Uterus (tissue), 4 donors: ENCODE measurements around the gene PRKG1. TPM values are rescaled to one million over a fixed set of nuclear protein-coding genes. Genes with fewer than 3 reads are reported as not detected.
"Not testable (repeated sequence)": the region's sequence is repeated elsewhere in the genome, so short reads cannot be mapped to it uniquely, and the experiment has no call there.

Source experiments
- DNase-seq, 2 donors: peaks; one replicate each; pipeline ENCODE4 v3.0.0-alpha.2; 2019 to 2020
- H3K27ac ChIP-seq, 2 donors: fragments of 200-600 bp; sonication (generic); 1 replicate in 1 of 2; 2 replicates in 1 of 2; pipeline ENCODE4 v1.5.1; 2016 to 2018
- H3K27me3 ChIP-seq, 2 donors: fragments of 200-600 bp; sonication (generic); one replicate each; pipeline ENCODE4 v1.5.1; 2018 to 2019; ENCODE audit warnings: control low read depth in 1 of 2
- H3K36me3 ChIP-seq, 2 donors: fragments of 200-600 bp; sonication (generic); one replicate each; pipeline ENCODE4 v1.5.1; 2019; ENCODE audit warnings: control low read depth in 1 of 2
- H3K4me1 ChIP-seq, 2 donors: fragments of 200-600 bp; sonication (generic); one replicate each; pipeline ENCODE4 v1.5.1; 2018 to 2019; ENCODE audit warnings: control low read depth in 1 of 2
- H3K4me3 ChIP-seq, 2 donors: fragments of 200-600 bp; sonication (generic); 1 replicate in 1 of 2; 2 replicates in 1 of 2; pipeline ENCODE4 v1.5.1; 2018 to 2019; ENCODE audit warnings: mild to moderate bottlenecking in 1 of 2
- H3K9me3 ChIP-seq, 2 donors: fragments of 200-600 bp; sonication (generic); one replicate each; pipeline ENCODE4 v1.5.1; 2019; ENCODE audit warnings: control low read depth in 1 of 2
- POLR2A ChIP-seq, 2 donors: fragments of 450-650 bp; IDR thresholded peaks; one replicate each; pipeline ENCODE4 v1.6.1; 2016; ENCODE audit warnings: antibody characterized with exemption in 2 of 2, mild to moderate bottlenecking in 1 of 2, moderate library complexity in 1 of 2
- intact Hi-C: fragments of 100-400 bp; cut with DNase I; formaldehyde crosslinking; loops from one replicate; pipeline ENCODE4 v1.15.1; 2023; ENCODE audit warnings: low total_unique reads
- total RNA-seq, 4 donors: library from RNA; depleted of rRNA in 3 of 4; stranded (reverse); fragments of >200 nt in 3 of 4; gene quantifications; one replicate each; pipeline versions ENCODE4 v1.1.0 to v1.2.4, GENCODE V29; 2014 to 2023
- TF ChIP-seq, protein P1 (sequence below), 4 experiments: fragments of 200-600 bp in 2 of 4; fragments of 450-650 bp in 2 of 4; sonication (generic) in 2 of 4; IDR thresholded peaks; one replicate each; pipeline ENCODE4 v1.5.1; 2016 to 2019; ENCODE audit warnings: antibody characterized with exemption in 4 of 4, mild to moderate bottlenecking in 2 of 4, moderate library complexity in 1 of 4
- donor health status: DM: yes; HTN: yes; CAD: no.

The PRKG1 gene
- total RNA-seq, 4 donors from 2014 or later = 32.4 to 136 (median 69.6) TPM

DNA sequence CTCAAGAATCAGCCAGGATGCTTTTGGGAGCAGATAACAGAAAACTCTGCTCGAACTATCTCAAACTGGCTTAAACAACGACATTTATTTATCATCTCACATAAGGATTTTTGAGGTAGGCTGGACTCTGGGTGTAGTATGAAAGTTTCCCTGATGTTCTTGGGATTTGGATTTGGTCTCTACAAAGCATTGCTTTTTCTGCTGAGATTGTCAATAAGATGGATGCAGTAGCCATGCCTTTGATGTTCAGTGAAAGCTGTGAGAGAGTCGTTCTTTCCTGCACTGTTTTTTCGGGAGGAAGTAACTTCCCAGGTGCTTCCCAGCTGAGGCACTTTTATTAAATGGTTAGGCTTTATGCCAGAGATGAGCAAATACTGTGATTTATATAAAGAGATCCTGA, 181.1 kb downstream of the PRKG1 start:
- Histone ChIP-seq H3K27me3 (no peaks in the 10 kb centered on the region), H3K36me3 (no peaks in the 10 kb centered on the region), H3K4me1 (no peaks in the 10 kb centered on the region), H3K27ac (peak overlapping the region in 1 of 2 donors; percentile 21), H3K4me3 (no peak overlapping the region), H3K9me3 (no peaks in the 10 kb centered on the region)
- TF ChIP-seq, protein P1, sequence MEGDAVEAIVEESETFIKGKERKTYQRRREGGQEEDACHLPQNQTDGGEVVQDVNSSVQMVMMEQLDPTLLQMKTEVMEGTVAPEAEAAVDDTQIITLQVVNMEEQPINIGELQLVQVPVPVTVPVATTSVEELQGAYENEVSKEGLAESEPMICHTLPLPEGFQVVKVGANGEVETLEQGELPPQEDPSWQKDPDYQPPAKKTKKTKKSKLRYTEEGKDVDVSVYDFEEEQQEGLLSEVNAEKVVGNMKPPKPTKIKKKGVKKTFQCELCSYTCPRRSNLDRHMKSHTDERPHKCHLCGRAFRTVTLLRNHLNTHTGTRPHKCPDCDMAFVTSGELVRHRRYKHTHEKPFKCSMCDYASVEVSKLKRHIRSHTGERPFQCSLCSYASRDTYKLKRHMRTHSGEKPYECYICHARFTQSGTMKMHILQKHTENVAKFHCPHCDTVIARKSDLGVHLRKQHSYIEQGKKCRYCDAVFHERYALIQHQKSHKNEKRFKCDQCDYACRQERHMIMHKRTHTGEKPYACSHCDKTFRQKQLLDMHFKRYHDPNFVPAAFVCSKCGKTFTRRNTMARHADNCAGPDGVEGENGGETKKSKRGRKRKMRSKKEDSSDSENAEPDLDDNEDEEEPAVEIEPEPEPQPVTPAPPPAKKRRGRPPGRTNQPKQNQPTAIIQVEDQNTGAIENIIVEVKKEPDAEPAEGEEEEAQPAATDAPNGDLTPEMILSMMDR (IDR thresholded peaks at IDR 0.05) = no peak
- no peak for TF ChIP-seq POLR2A (IDR thresholded peaks at IDR 0.05)
- no peak for DNase-seq
- intact Hi-C loops = no loop called here

DNA sequence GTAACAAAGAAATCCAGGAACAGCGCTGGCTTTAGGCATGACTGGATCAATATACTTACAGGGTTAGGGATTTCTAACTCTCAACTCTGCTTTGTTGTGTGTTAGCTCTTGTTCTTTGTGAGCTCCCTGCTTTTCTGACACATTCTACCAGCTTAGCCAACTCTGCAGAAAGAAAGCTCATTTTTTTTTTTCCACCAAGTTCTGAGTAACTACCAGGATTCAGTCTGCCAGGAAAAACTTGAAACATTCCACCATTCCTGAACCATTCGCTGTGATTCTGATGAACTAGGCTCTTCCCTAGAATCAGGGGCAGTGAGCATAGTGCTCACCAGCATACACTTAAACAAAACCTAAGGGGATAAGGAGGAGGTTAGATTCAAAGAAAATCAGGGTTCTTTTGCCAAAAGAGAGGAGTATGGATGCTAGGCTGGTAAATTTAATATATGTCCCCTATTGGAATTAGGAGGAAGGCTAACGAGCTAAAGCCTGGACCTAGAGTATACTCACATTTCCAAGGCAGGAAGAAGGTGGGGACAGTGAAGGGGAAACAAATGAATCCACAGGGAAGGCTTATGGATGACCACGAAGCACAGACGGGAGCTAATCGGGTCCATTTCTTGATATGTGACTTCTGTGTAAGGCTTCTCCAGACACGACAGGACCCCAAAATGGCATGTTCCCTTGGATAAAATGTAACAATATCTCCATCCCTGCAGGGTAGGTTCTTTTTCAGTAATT, 183.4 kb downstream of the PRKG1 start:
- intact Hi-C loops = no loop called here
- no peaks in the 10 kb centered on the region for H3K27me3 ChIP-seq
- no peaks in the 10 kb centered on the region for H3K36me3 ChIP-seq
- no peak overlapping the region for H3K4me3 ChIP-seq
- H3K9me3 ChIP-seq = no peaks in the 10 kb centered on the region
- H3K27ac ChIP-seq = peak overlapping the region in 1 of 2 donors; percentile 18
- no peak for DNase-seq
- TF ChIP-seq, protein P1 (IDR thresholded peaks at IDR 0.05) = no peak
- TF ChIP-seq POLR2A (IDR thresholded peaks at IDR 0.05) = no peak
- no peaks in the 10 kb centered on the region for H3K4me1 ChIP-seq

DNA sequence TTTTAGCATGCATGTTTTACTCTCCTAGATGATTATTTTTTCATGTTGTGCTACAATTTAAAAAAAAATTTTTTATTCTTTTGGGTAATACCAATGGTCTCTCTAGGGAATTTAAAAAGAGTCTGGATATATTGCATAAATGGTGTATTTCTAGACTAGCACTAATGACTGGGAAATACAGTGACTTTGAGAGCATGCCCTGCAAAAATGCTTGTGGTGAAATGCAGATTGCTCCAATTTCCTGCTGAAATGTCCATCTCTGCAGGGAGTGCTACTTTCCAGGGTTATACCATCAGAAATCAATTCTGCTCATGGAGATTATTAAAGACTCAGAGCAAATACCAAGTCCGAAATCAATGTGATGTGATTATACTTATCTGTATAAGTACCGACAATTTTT, 186.1 kb downstream of the PRKG1 start:
- H3K27me3 ChIP-seq = no peaks in the 10 kb centered on the region
- no peak overlapping the region for H3K4me3 ChIP-seq
- H3K9me3 ChIP-seq = no peaks in the 10 kb centered on the region
- no peak overlapping the region for H3K27ac ChIP-seq
- no peaks in the 10 kb centered on the region for H3K36me3 ChIP-seq
- DNase-seq = no peak
- no peaks in the 10 kb centered on the region for H3K4me1 ChIP-seq
- intact Hi-C loops = no loop called here
- TF ChIP-seq, protein P1 (IDR thresholded peaks at IDR 0.05) = no peak
- TF ChIP-seq POLR2A (IDR thresholded peaks at IDR 0.05) = no peak

DNA sequence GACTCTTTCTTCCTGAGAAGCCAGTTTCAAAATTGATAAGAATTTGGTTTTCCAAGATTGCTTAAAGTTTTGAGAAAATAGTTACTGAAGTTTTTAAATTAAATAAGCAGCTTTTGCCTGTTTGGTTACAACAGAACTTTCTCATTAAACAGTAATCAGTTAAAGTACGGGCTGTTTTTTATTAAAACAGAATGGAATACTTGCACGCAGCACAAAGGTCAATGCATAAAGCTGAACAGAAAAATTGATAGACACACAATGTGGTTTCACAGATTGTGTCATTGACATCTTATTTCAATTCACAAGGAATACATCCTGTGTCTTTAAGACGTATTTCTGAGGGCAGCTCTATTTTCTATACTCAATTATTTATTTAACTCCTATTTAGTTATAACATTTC, 192.2 kb downstream of the PRKG1 start:
- H3K36me3 ChIP-seq = no peaks in the 10 kb centered on the region
- intact Hi-C loops = no loop called here
- no peak for DNase-seq
- no peaks in the 10 kb centered on the region for H3K9me3 ChIP-seq
- no peak for TF ChIP-seq POLR2A (IDR thresholded peaks at IDR 0.05)
- TF ChIP-seq, protein P1 (IDR thresholded peaks at IDR 0.05) = no peak
- peak overlapping the region in 1 of 2 donors; percentile 10 for H3K27ac ChIP-seq
- no peak overlapping the region for H3K4me3 ChIP-seq
- no peaks in the 10 kb centered on the region for H3K4me1 ChIP-seq
- H3K27me3 ChIP-seq = no peaks in the 10 kb centered on the region

DNA sequence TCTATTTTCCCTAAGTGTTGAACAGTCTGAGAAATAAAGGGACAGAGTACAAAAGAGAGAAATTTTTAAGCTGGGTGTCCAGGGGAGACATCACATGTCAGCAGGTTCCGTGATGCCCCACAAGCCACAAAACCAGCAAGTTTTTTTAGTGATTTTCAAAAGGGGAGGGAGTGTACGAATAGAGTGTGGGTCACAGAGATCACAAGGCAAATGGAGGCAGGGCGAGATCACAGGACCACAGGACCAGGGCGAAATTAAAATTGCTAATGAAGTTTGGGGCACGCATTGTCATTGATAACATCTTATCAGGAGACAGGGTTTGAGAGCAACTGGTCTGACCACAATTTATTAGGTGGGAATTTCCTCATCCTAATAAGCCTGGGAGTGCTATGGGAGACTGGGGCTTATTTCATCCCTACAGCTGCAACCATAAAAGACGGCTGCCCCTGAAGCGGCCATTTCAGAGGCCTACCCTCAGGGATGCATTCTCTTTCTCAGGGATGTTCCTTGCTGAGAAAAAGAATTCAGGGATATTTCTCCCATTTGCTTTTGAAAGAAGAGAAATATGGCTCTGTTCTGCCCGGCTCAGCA, 193.8 kb downstream of the PRKG1 start:
- H3K36me3 ChIP-seq, H3K4me3 ChIP-seq, H3K4me1 ChIP-seq, H3K27ac ChIP-seq, DNase-seq, H3K27me3 ChIP-seq, intact Hi-C loops, H3K9me3 ChIP-seq: not testable (repeated sequence)
